ENCODE results near the gene C1QTNF9.

- TF ChIP-seq ELK1 (IDR thresholded peaks at IDR 0.05; ENCODE audit: borderline replicate concordance, low read depth, low read length), result no peak
- TF ChIP-seq CTCF (conservative IDR thresholded peaks at IDR 0.05; ENCODE audit: low read depth, low read length), result no peak
- TF ChIP-seq CEBPB (IDR thresholded peaks at IDR 0.05; ENCODE audit: low read depth, low read length), result no peak
- no peak for TF ChIP-seq RAD21 (IDR thresholded peaks at IDR 0.05; ENCODE audit: low read length)
- no peak for TF ChIP-seq POLR2A (IDR thresholded peaks at IDR 0.05; ENCODE audit: low read depth, low read length)
- TF ChIP-seq MAZ (IDR thresholded peaks at IDR 0.05; ENCODE audit: borderline replicate concordance, low read depth, low read length), result no peak
- no peak for TF ChIP-seq USF2 (IDR thresholded peaks at IDR 0.05; ENCODE audit: low read depth, low read length)
- no peak for TF ChIP-seq RFX5 (IDR thresholded peaks at IDR 0.05; ENCODE audit: low read depth, low read length)
- TF ChIP-seq SMC3 (IDR thresholded peaks at IDR 0.05; ENCODE audit: low read depth, low read length), result no peak
- TF ChIP-seq MXI1 (IDR thresholded peaks at IDR 0.05; ENCODE audit: borderline replicate concordance, low read depth, low read length), result no peak
- TF ChIP-seq RCOR1 (IDR thresholded peaks at IDR 0.05; ENCODE audit: insufficient replicate concordance, low read length), result no peak
- TF ChIP-seq BHLHE40 (IDR thresholded peaks at IDR 0.05; ENCODE audit: low read depth, low read length), result no peak
Observed at GRCh38 chr13:24365191-24365590, 55.8 kb downstream of the C1QTNF9 start.

Measured in IMR-90 (cell line).